ENCODE measurements around the gene ELAC1.

ELAC1 gene

DNA sequence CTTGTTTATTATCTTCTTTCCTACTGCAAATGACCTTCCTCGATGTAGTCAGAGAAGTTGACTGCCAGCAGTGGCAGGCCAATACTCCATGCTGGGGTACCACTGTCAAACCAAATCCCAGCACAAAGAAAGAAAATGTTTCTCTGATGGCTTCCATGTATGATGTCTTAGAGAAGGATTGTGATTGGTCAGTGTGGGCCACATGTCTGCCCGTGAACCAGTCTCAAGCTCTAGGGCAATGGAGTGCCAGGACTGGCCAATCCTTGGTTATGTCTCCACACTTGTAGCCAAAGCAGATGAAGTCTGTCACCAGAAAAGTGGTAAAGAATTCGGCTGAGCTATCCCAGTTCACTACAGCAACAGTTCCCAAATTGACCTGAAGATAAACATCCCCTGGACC, 44.6 kb downstream of the ELAC1 start:
- in situ Hi-C loops (cut with MboI; ENCODE audit: low sequenced_read_pairs, unreplicated experiment), result no loop called here
- DNase-seq (ENCODE audit: low spot score), result no peak
- TF ChIP-seq, protein P1, sequence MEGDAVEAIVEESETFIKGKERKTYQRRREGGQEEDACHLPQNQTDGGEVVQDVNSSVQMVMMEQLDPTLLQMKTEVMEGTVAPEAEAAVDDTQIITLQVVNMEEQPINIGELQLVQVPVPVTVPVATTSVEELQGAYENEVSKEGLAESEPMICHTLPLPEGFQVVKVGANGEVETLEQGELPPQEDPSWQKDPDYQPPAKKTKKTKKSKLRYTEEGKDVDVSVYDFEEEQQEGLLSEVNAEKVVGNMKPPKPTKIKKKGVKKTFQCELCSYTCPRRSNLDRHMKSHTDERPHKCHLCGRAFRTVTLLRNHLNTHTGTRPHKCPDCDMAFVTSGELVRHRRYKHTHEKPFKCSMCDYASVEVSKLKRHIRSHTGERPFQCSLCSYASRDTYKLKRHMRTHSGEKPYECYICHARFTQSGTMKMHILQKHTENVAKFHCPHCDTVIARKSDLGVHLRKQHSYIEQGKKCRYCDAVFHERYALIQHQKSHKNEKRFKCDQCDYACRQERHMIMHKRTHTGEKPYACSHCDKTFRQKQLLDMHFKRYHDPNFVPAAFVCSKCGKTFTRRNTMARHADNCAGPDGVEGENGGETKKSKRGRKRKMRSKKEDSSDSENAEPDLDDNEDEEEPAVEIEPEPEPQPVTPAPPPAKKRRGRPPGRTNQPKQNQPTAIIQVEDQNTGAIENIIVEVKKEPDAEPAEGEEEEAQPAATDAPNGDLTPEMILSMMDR (IDR thresholded peaks at IDR 0.05; ENCODE audit: borderline replicate concordance, control extremely low read depth, extremely low read depth, insufficient read depth, missing control alignments), result no peak

DNA sequence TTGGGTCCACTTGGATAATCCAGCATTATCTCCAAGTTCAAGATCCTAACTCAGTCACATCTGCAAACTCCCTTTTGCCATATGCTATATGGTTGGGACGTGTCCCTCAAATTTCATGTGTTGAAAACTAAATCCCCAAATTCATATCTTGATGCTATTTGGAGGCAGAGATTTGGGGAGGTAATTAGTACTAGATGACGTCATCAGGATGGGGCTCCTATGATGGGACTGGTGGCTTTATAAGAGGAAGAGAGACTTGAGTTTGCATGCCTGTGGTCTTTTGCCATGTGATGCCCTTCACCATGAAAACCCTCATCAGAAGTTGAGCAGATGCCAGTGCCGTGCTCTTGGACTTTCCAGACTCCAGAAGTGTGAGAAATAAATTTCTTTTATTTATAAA, 45.4 kb downstream of the ELAC1 start:
- no peak for DNase-seq (ENCODE audit: low spot score)

DNA sequence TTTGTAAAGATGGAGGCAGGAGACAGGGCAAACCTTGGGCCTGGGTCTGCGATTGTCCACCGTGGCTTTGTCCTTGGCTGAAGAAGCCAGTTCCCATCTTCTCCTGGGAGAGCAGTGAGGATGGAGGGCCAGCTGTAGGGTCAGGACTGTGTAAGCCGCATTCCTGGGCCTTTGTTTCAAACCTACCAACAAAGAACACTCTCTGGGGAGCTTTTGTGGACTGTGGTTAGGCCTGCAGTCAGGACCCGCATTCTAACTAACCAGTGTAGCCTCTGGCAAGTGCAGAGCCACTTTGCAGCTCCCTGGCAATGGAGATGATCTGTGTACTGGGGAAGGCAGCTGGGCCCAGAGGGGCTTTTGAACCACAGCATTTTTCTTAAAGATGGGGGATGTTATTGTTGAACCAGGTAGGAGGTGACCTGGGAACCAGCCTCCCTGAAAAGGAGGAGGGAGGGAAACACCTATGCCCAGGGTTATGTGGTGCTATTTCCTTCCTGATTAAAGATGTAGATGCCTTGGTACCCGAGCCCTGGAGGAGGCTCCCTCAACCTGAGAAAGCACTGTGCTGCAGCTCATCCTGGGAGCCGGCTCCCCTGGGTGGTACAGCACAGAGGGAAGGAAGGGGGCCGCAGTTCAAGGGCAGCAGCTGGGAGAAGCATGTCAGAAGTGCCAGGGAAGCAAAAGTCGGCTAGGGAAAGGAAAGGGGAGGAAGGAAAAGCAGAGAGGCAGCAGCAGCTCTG, 49.5 kb downstream of the ELAC1 start:
- no peak for DNase-seq (ENCODE audit: low spot score)
- TF ChIP-seq, protein P1 (IDR thresholded peaks at IDR 0.05; ENCODE audit: borderline replicate concordance, control extremely low read depth, extremely low read depth, insufficient read depth, missing control alignments), result no peak
- in situ Hi-C loops (cut with MboI; ENCODE audit: low sequenced_read_pairs, unreplicated experiment), result no loop called here

More for the DNA sequence above, 45.4 kb downstream of the ELAC1 start:
- TF ChIP-seq, protein P1 (IDR thresholded peaks at IDR 0.05; ENCODE audit: borderline replicate concordance, control extremely low read depth, extremely low read depth, insufficient read depth, missing control alignments), result no peak
- in situ Hi-C loops (cut with MboI; ENCODE audit: low sequenced_read_pairs, unreplicated experiment), result no loop called here

DNA sequence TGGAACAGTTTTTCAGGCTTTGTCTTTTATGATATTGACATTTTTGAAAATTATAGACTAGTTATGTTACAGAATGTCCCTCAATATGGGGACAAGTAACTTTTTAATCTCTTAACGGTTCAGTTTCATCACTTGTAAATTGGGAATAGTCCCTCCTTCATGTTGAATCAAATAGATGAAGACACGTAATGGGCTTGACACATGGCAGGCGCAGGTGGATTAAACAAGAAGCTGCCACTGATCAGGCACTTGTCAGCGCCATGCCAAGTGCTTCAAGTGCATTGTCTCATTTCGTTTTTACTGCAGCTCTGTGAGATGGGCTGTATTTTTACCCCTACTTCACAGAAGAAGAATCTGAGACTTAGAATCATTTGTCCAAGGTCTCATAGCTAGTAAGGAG, 52.7 kb downstream of the ELAC1 start:
- in situ Hi-C loops (cut with MboI; ENCODE audit: low sequenced_read_pairs, unreplicated experiment), result no loop called here
- no peak for DNase-seq (ENCODE audit: low spot score)

DNA sequence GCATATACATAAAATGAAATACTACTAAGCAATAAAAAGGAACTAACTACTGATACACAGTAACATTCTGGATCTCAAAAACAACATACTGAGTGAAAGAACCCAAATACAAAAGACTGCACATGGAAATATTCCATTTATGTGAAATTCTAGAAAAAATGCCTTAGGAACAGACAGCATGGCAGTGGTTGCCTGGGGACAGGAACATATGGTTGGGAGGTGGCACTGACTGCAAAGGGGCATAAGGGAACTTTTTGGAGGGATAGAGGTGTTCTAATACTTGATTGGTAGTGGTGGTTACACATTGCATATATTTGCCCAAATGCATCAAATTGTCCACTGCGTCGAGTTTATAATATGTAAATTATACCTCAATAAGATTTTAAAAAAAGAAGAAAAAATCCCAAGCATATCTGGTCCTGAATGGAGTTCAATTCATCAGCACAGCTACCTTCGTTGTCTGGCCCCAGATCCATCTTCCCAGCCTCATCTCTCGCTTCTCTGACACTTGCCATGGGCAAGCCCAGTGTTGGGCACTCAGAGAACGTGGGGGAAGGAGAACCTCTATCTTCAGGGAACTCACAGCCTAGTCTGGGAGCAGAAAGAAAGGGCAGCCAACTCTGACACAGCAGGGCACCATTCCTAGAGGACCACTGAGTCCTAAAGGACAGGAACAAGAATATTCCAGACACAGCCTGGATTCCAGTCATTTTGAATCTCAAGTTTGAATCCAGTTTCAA, 53.6 kb downstream of the ELAC1 start:
- TF ChIP-seq, protein P1 (IDR thresholded peaks at IDR 0.05; ENCODE audit: borderline replicate concordance, control extremely low read depth, extremely low read depth, insufficient read depth, missing control alignments), result no peak
- in situ Hi-C loops (cut with MboI; ENCODE audit: low sequenced_read_pairs, unreplicated experiment), result no loop called here
- no peak for DNase-seq (ENCODE audit: low spot score)

More for the DNA sequence above, 52.7 kb downstream of the ELAC1 start:
- TF ChIP-seq, protein P1 (IDR thresholded peaks at IDR 0.05; ENCODE audit: borderline replicate concordance, control extremely low read depth, extremely low read depth, insufficient read depth, missing control alignments), result no peak

DNA sequence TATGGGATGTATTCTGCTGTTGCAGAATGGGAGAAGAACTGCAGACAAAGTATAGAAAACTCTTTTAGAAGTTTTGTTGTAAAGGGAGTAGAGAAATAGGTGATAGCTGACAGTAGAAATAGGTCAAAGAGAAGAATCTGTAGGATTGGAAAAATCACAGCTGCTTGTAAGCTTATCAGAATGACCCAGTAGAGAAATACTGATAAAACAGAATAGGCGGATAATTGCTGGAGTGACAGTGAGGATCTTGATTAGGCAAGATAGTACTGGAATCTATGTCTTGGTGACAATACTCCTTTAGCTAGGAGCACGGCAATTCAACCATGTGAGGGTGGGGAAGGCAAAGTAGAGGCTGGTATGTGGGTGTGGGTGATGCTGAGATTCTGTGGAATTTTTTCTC, 57.7 kb downstream of the ELAC1 start:
- no peak for DNase-seq (ENCODE audit: low spot score)
- TF ChIP-seq, protein P1 (IDR thresholded peaks at IDR 0.05; ENCODE audit: borderline replicate concordance, control extremely low read depth, extremely low read depth, insufficient read depth, missing control alignments), result no peak
- in situ Hi-C loops (cut with MboI; ENCODE audit: low sequenced_read_pairs, unreplicated experiment), result no loop called here
